RWPE2 (cell line): ENCODE measurements around the gene ARHGAP15.

ENCODE experiments used
- ATAC-seq: fragments of 200-7000 bp; cut with Tn5 transposase; 3 replicates; pipeline ENCODE4 v1.9.1; 2021; ENCODE audit warnings: low read depth
- DNase-seq: peaks from one replicate; pipeline ENCODE4 v3.0.0-alpha.2; 2020; ENCODE audit warnings: low spot score
- H3K27ac ChIP-seq: fragments of 450-650 bp; 2 replicates; pipeline ENCODE4 v1.5.1; 2017; ENCODE audit warnings: mild to moderate bottlenecking; ENCODE audit not compliant: poor library complexity, severe bottlenecking
- H3K27me3 ChIP-seq: fragments of 250-450 bp; sonication (Bioruptor Pico); 2 replicates; pipeline ENCODE4 v1.5.1; 2021; ENCODE audit warnings: mild to moderate bottlenecking, moderate library complexity; ENCODE audit not compliant: insufficient read depth, poor library complexity, severe bottlenecking
- H3K36me3 ChIP-seq: fragments of 250-450 bp; sonication (Bioruptor Pico); 2 replicates; pipeline ENCODE4 v1.5.1; 2020; ENCODE audit warnings: low read depth, mild to moderate bottlenecking, moderate library complexity
- H3K4me1 ChIP-seq: fragments of 250-450 bp; sonication (Bioruptor Pico); 2 replicates; pipeline ENCODE4 v1.5.1; 2021; ENCODE audit warnings: mild to moderate bottlenecking, moderate library complexity; ENCODE audit not compliant: insufficient read depth, poor library complexity, severe bottlenecking
- H3K4me3 ChIP-seq: fragments of 250-450 bp; sonication (Bioruptor Pico); 2 replicates; pipeline ENCODE4 v1.5.1; 2021; ENCODE audit warnings: mild to moderate bottlenecking, moderate library complexity; ENCODE audit not compliant: severe bottlenecking
- H3K9me3 ChIP-seq: fragments of 250-450 bp; sonication (Bioruptor Pico); 2 replicates; pipeline ENCODE4 v1.5.1; 2021; ENCODE audit warnings: mild to moderate bottlenecking, moderate library complexity; ENCODE audit not compliant: severe bottlenecking
- TF ChIP-seq, protein P1 (sequence below): fragments of 450-650 bp; IDR thresholded peaks from one replicate; pipeline ENCODE4 v1.5.1; 2017; ENCODE audit warnings: mild to moderate bottlenecking, moderate library complexity; ENCODE audit not compliant: poor library complexity, severe bottlenecking

ARHGAP15 gene

DNA sequence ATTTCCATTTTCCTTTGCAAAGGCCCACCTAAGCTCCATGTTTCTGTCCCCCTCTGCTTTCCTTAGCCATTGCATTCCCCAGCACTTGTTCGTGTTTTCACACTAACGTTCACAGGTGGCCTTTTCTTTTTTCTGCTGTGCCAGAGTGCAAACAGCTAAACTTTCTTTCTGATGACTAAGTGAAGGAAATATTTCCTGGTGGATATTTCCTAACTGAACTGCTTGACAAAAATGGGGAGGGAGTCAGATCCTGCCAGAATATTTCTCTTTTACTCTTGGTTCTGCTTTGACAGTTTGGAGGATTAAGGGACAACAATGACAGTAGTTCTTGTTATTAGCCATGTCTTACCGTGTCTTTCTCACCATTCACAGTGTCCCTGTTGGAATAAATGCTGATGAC is 344.0 kb downstream of the ARHGAP15 start:
- ATAC-seq, result peak; percentile 73
- TF ChIP-seq, protein P1, sequence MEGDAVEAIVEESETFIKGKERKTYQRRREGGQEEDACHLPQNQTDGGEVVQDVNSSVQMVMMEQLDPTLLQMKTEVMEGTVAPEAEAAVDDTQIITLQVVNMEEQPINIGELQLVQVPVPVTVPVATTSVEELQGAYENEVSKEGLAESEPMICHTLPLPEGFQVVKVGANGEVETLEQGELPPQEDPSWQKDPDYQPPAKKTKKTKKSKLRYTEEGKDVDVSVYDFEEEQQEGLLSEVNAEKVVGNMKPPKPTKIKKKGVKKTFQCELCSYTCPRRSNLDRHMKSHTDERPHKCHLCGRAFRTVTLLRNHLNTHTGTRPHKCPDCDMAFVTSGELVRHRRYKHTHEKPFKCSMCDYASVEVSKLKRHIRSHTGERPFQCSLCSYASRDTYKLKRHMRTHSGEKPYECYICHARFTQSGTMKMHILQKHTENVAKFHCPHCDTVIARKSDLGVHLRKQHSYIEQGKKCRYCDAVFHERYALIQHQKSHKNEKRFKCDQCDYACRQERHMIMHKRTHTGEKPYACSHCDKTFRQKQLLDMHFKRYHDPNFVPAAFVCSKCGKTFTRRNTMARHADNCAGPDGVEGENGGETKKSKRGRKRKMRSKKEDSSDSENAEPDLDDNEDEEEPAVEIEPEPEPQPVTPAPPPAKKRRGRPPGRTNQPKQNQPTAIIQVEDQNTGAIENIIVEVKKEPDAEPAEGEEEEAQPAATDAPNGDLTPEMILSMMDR, result no peak
- H3K4me1 ChIP-seq, result peaks cover 15% of the 10 kb centered on the region
- no peak for DNase-seq
- no peaks in the 10 kb centered on the region for H3K27me3 ChIP-seq
- H3K4me3 ChIP-seq, result no peak overlapping the region
- peak overlapping the region; percentile 5 for H3K27ac ChIP-seq
- no peaks in the 10 kb centered on the region for H3K9me3 ChIP-seq
- H3K36me3 ChIP-seq, result no peaks in the 10 kb centered on the region

DNA sequence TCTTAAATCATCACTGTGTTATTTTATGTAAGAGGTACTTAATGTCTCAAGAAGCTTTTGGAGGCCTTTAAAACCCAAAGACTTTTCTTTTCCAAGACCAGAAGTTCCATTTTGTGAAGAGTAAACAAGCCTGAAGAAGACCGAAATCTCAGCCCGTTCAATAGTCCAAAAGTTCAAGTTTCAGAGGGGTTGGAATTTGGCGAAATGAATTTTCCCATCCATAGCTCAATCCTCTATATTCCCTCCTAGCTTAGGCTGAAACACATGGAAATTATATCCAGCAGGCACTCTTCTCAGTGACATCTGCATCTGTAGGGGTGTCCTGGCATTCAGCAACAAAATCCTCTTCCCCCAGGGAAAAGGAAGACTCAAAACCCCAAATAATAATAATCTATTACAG is 344.6 kb downstream of the ARHGAP15 start:
- DNase-seq, result no peak
- Histone ChIP-seq H3K27me3 (no peaks in the 10 kb centered on the region), H3K4me1 (peaks cover 15% of the 10 kb centered on the region), H3K36me3 (no peaks in the 10 kb centered on the region), H3K4me3 (no peak overlapping the region), H3K27ac (no peak overlapping the region), H3K9me3 (no peaks in the 10 kb centered on the region)
- TF ChIP-seq, protein P1, result no peak
- ATAC-seq, result no peak

DNA sequence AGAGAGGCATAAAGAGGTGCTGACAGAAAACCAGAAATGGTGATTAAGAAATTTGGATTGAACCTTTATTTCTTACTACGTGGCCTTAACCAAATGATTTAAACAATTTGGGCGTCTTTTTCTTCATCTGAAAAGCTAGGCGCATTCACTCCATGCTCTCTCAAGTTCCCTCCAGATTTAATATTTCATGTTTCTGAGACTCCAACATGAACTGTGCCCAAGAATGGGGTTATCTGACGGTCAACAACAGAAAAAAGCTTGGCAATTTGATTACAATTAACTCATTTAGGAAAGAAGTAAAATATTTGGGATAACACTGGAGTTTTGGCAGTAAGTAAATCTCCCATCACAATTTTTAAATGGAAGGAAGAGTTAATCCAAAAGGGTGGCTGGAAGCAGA is 345.4 kb downstream of the ARHGAP15 start:
- ATAC-seq (no peak), DNase-seq (no peak)
- Histone ChIP-seq H3K27ac (no peak overlapping the region), H3K4me1 (peaks cover 12% of the 10 kb centered on the region), H3K9me3 (no peaks in the 10 kb centered on the region), H3K4me3 (no peak overlapping the region), H3K27me3 (no peaks in the 10 kb centered on the region), H3K36me3 (no peaks in the 10 kb centered on the region)
- TF ChIP-seq, protein P1, result no peak

DNA sequence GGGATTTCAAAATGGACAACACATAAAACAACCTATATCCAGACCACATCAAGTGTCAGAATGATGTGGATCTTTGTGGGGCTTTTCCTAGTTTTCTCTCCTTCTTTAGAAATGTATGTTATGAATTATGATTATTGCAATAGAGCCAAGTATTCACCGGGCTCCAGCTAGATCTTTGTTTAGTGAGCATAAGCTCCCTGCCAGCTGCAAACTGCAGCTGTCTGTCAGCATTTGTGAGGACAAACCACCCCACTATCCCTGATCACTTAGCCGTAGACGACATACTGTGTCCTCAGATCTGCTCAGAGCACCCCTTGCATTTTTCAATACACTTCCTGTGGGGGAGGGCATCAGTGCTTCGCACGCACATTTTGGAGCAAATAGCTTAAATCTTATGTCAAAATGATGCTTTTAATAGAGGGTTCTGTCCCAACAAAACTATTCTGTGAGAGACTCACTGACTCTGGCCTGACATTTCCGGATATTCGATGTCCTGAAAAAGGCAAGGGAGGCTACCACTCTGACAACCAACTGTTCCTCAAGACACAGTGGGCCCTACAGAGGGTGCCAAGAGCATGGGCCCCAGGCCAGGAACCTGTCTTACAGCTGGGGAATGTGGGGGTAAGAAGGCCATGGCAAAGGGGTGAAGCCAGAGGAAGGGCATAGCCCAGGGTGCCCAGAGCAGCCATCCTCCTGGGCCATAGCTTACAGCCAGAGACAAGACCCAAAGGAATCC is 346.0 kb downstream of the ARHGAP15 start:
- Histone ChIP-seq H3K9me3 (no peaks in the 10 kb centered on the region), H3K4me3 (no peak overlapping the region), H3K36me3 (no peaks in the 10 kb centered on the region), H3K27ac (no peak overlapping the region), H3K4me1 (peaks cover 9% of the 10 kb centered on the region), H3K27me3 (no peaks in the 10 kb centered on the region)
- TF ChIP-seq, protein P1, result no peak
- DNase-seq, result no peak
- no peak for ATAC-seq
